Stomach (tissue), 4 donors: ENCODE results near the gene RHBDD2.
A peak's percentile ranks its signal among the peaks of the same experiment; 100 is the strongest.

Experiments
- EP300 ChIP-seq: sonication (generic); formaldehyde crosslinking; IDR thresholded peaks from one replicate; pipeline ENCODE4 v1.6.1; 2017; ENCODE audit warnings: antibody characterized with exemption
- POLR2AphosphoS5 ChIP-seq, 3 donors: sonication (generic); formaldehyde crosslinking; IDR thresholded peaks; one replicate each; pipeline ENCODE4 v1.6.1; 2016; ENCODE audit warnings: antibody characterized with exemption in 3 of 3
- TF ChIP-seq, protein P1 (sequence below), 7 experiments: fragments of 450-650 bp in 4 of 7; fragments of 200-600 bp in 3 of 7; sonication (generic) in 3 of 7; IDR thresholded peaks; one replicate each; pipeline ENCODE4 v1.5.1; 2016 to 2019; ENCODE audit warnings: antibody characterized with exemption in 7 of 7, control low read depth in 2 of 7, mild to moderate bottlenecking in 1 of 7

DNA sequence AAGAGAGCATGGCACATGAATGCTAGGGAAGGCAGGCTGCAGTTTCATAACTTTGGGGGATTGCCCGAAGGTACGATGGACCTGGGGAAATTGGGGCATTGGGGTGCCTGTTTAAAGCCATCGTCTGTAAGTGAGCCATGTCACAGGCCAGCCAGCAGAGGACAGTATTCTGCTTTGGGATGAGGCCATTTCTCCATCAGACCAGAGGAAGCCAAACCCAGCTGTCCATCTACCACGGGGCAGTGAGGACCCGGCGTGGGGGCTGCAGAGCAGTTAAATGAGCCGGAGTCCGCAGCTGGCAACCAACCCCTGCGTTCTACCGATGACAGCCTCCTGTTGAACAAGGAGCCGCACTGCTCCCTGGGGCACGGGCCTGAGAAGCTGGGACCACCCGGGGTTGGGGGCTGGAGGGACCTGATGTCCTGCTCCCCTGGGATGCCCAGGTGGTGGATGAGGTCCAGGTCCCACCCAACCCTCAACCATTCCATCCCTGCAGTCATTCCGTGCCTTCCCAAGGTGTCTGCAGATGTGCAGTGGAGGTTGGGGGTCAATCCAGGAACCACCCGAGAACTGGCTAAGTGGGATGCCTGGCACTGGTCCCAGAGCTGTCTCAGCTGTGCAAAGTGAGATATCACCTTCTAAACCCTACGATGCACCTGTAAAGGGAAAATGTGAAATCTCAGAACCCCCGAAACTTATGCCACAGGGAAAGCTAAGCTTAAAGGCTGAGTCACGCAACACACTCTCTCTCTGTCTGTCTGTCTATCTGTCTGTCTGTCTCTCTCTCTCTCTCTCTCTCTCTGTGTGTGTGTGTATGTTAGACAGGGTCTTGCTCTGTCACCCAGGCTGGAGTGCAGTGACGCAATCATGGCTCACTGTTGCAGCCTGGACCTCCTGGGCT, 12.1 kb upstream of the RHBDD2 start:
- TF ChIP-seq, protein P1, sequence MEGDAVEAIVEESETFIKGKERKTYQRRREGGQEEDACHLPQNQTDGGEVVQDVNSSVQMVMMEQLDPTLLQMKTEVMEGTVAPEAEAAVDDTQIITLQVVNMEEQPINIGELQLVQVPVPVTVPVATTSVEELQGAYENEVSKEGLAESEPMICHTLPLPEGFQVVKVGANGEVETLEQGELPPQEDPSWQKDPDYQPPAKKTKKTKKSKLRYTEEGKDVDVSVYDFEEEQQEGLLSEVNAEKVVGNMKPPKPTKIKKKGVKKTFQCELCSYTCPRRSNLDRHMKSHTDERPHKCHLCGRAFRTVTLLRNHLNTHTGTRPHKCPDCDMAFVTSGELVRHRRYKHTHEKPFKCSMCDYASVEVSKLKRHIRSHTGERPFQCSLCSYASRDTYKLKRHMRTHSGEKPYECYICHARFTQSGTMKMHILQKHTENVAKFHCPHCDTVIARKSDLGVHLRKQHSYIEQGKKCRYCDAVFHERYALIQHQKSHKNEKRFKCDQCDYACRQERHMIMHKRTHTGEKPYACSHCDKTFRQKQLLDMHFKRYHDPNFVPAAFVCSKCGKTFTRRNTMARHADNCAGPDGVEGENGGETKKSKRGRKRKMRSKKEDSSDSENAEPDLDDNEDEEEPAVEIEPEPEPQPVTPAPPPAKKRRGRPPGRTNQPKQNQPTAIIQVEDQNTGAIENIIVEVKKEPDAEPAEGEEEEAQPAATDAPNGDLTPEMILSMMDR (IDR thresholded peaks at IDR 0.05), result peak in 5 of 7 experiments; percentile 84 to 96 (median 90)
- no peak for TF ChIP-seq POLR2AphosphoS5 (IDR thresholded peaks at IDR 0.05)
- no peak for TF ChIP-seq EP300
